EH (cell line): ENCODE results near the gene OR8D2.

Experiments
- DNase-seq: peaks from one replicate; pipeline ENCODE4 v3.0.0-alpha.2; 2015; ENCODE audit warnings: low read depth

The OR8D2 gene

DNA sequence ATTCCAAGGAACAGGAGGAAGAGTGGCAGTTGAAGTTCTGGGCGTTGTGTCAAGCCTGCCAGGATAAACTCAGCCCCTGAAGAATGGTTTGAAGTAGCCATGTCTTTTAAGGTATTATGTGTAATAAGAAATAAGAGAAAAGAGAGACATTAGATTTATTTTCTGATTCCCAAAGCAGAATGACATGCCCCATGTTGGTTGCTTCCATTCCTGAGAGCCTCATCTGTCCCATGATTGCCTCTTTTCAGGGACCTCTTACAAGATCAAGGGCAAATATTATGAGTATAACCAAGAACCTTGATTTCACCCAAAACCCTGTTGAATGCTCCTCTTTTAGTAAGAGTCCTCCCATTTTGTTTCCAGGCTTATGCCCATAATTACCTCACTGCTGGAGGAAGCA lies at the start of gene OR8D2:
Gene OR8D2, minus strand, starts transcription at position 101 of the 400 bp plus-strand sequence. Its CDS starts 0 bp downstream, at position 101.
- DNase-seq = no peak

DNA sequence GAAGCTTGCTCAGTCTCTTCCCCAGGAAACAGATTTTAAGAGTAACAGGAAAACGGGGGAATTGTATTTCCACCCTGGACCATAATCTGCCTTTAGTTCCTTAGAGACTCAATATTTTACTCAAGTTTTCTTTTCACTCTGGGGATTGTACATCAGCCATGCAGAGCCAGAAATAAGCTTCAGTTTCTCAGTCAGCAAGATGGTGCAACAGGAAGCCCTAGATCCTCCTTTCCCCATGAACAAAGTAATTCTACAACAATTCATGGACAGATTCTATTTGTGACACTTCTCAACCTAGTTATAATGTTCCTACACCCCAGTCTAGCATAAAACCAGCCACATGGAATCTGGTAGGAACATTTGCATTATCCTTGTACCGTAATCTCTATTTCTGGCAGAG lies 39.6 kb upstream of the OR8D2 start:
- DNase-seq = no peak

- no peak for DNase-seq
Measured at GRCh38 chr11:124346311-124346955, 26.4 kb upstream of the OR8D2 start.

DNA sequence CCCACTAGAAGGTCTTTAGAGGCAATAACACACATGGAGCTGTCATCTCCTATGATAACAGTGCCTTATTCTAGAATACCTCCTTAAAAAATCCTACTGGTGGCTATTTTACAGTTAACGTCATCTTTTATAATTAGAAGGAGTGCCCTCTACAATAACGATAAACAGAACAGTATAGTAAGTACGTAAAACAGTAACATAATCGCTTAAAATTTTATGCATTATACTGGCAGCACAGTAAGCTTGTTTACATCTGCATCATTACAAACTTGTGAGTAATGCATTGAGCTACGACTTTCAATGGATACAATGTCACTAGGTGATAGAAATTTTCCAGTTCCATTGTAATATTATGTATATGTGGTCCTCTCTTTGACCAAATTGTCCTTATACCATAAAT lies 24.3 kb upstream of the OR8D2 start:
- no peak for DNase-seq

DNA sequence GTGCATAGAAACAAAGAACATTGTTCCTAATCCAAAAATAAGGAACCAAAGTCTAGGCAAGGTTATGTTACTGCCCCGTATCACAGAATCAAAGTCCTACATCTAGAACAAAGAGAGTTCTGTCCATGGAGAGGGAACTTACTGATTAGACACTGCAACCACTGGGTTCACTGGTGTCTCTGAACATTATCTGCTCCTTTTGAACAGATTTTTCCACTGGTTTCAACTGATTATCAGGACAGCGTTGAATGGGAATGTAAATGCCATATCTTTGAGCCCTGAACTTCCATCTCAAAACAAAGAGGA lies 20.1 kb upstream of the OR8D2 start:
- no peak for DNase-seq

DNA sequence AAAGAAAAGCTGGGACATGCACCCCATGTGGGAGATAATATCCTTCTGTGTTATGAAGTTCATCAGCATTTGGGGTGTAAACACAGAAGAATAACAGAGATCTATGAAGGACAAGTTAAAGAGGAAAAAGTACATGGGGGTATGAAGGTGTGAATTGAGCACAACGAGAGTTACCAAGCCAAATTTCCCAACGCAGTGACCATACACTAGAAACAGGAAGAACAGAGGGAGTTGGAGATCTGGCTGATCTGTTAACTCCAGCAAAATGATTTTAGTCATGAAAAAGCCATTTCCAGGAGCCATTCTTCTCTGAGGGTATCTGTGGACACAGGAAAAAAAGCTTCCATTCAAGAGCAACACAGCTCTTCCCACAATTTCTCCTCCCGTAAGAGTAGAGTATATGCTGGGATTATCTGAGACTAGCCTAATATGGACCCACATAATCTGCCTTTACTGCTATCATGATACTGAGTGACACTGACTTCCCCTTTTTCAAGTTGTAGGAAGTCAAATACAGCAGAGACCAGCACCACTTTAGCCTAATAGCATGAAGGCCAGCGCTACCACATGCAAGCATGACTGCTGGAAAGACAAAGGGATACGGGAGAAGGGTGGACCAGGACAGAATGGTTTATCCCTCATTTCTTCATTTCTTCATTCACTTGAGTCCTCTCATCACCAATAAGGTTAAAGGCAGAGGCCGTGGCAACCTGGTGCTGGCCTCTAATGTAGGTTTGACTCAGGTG lies 19.6 kb upstream of the OR8D2 start:
- no peak for DNase-seq

GRCh38 chr11:124331873-124332272 lies 11.9 kb upstream of the OR8D2 start:
- no peak for DNase-seq

DNA sequence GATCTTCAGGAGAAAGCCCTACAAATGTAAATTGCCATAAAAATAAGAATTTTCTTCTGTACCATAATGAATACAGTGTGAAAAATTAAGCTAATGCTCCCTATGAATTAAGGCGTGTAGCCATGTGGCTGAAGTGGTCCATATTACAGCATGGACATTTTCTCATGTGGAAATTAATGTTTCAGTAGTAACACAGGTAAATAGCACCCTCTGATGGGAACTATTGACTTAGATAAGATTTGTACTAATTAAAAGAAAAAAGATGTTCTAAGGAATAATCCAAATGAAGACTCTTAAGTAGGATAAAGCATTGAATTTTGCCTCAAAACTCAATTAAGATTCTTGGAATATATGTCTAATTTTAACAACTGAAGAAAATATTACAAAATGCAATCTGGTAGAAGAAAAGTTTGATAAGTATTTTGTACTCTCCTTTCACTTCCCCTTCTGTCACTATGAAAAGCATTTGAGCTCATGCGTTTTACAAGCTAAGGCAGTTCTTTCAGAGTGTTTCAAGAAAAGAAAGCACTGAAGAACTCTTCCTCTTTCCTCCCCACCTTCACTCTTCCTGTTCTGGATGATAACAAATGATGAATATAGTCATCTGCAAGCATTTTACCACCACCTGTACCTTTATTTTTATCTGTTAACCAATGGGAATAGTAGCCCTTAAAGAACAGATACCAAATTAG lies 9.9 kb upstream of the OR8D2 start:
- no peak for DNase-seq

- no peak for DNase-seq
Measured at GRCh38 chr11:124327775-124328174, 7.8 kb upstream of the OR8D2 start.

GRCh38 chr11:124322356-124322755 lies 2.4 kb upstream of the OR8D2 start:
- DNase-seq = no peak

- peak; percentile 1 for DNase-seq
Measured at GRCh38 chr11:124315052-124315451, 4.9 kb downstream of the OR8D2 start.

DNA sequence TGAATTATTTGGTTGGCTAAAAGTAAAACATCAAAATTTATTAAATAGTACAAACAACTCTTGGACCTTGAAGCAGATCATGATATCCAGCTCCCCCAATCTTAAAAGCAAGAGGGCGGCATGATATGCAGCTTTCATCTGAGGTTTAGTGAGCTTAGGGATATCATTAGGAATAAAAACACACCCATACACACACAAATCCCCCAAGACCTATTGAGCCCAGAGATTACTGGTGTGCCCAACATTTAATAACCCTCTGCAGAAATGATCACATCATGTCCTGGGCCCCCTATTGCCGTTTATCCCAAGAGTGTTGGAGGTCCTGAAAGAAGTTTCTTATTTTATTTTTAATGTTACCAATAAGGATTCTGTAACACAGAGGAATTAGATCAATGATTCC lies 6.1 kb downstream of the OR8D2 start, which contains the start of gene OR8D1:
Gene OR8D1, minus strand, starts transcription at position 101 of the 400 bp plus-strand sequence. CDS start 3,183 bp downstream, outside the sequence.
- no peak for DNase-seq

GRCh38 chr11:124313131-124313530 lies 6.9 kb downstream of the OR8D2 start:
- DNase-seq = no peak

- DNase-seq = no peak
Measured at GRCh38 chr11:124311670-124312069, 8.3 kb downstream of the OR8D2 start.

GRCh38 chr11:124311269-124311668 lies 8.7 kb downstream of the OR8D2 start:
- no peak for DNase-seq

GRCh38 chr11:124310721-124311120 lies 9.3 kb downstream of the OR8D2 start:
- DNase-seq = no peak

GRCh38 chr11:124307093-124307492 lies 12.9 kb downstream of the OR8D2 start:
- no peak for DNase-seq

DNA sequence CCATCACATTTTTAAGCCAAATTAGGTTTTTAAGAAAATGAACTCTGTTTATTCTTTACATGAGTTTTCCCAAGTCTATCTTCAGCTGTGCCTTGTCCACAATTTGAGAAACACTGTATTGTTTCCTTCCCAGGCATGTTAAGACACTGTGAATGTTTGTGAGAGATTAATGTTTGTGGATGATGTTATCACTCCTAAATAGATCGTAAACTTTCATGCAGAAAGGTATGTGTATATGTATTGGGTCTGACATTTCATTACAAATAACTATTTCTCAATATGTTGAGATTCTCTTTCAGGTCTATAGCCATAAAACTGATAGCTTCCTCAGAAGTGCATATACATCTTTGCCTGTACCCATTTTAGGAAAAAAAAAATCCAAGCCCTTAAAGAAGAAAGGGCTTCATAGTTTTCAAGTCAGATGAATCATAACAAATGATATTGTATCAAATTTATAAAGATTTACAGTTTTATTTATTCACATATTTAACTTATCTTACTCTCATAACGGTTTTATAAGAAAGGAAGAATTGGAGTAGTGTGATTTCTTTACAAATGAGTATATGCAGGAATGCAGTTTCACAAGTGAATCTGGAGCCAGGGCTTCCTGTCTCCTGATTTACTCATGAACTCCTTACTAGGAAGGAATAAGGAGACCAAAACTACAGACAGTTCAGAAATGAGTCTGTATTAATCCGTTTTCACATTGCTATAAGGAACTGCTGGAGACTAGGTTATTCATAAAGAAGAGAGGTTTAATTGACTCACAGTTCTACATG lies 17.5 kb downstream of the OR8D2 start:
- no peak for DNase-seq

DNA sequence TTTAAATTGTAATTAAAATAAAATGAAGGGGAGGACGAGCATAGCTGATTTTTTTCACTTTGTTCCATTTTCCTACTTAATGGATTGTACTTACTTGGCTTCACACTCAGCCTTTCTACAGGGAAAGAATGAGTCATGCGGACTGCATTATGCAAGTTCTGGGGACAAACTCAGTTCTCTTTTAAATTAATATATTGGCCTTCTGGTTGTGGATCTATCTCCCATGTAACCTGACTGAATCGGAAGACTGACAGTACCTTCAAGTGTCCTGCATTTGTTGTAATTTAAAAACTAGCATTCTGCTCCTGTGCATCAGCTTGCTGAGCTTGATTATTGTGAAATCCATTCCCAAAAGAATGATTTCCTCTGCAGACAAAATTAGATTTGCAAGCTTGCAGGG lies 18.4 kb downstream of the OR8D2 start:
- no peak for DNase-seq

DNA sequence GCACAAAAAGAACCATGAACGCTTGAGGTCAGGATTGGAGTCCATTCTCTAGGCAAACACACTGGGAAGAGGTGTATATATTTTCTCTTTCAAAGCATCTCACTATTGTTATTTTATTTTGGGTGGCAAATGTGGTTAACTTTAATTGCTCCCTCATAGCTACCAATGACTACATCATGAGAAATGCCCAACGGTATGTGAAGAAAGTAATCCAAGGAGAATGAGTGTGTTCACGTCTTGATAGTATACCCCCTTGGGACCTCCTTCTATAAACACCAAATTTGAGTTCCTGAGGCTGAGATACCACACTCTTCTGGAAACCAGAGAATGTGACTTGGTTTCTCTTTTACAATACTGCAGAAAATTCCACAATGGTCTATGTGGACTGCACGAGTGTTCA lies 22.1 kb downstream of the OR8D2 start:
- DNase-seq = no peak

DNA sequence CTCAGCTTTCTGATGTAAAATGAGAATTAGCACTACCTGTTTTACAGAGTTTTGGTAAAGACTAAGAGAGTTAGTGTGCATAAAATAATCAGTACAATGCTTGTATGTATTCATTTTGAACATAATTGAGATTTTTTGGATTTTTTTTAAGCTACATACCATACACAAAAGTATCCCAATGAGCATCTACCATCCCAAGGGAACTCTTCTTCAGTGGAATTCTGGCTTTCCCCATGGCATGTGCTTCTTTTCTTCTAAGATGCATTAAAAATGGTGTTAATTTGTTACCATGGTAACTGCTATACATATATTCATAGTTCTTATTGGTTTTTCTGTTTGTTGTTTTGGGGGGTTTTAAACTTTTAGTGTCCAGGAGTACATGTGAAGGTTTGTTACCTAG lies 24.0 kb downstream of the OR8D2 start:
- DNase-seq = no peak

DNA sequence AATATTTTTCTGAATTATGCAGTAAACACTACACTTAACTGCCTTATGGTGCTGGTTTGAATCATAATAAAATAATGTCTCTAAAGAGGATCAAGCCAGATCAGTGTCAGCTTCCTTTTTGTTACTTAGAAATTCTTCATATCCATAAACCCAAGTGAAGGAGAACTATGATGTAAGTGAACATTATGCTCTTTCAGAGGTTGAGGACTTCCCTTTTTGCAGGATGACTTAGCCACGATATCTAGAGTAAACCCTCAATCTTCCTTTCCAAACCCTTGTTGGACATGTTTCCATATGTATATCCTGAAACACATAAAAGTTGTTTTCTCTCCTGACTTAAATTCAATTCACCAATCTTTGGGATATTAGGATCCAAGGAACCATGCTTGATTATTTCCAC lies 25.3 kb downstream of the OR8D2 start:
- no peak for DNase-seq
